Epithelial cell of proximal tubule (primary cell): ENCODE results near the gene POFUT2. TPM values are rescaled to one million over a fixed set of nuclear protein-coding genes. Genes with fewer than 3 reads are reported as not detected.

Experiments
- DNase-seq: peaks from one replicate; pipeline ENCODE4 v3.0.0-alpha.2; 2011; ENCODE audit warnings: low read depth
- H3K4me3 ChIP-seq: 2 replicates; pipeline ENCODE4 v1.5.1; 2011; ENCODE audit warnings: low read depth, mild to moderate bottlenecking, low read length
- total RNA-seq: library from RNA; depleted of rRNA; stranded (reverse); fragments of >200 nt; gene quantifications from 2 replicates; pipeline ENCODE4 v1.2.3, GENCODE V29; 2015
- TF ChIP-seq, protein P1 (sequence below): conservative IDR thresholded peaks from 2 replicates; pipeline ENCODE4 v1.5.1; 2012; ENCODE audit warnings: low read depth, mild to moderate bottlenecking, low read length

The POFUT2 gene
- total RNA-seq, 1 donor from 2014 or later: 10.4 TPM

DNA sequence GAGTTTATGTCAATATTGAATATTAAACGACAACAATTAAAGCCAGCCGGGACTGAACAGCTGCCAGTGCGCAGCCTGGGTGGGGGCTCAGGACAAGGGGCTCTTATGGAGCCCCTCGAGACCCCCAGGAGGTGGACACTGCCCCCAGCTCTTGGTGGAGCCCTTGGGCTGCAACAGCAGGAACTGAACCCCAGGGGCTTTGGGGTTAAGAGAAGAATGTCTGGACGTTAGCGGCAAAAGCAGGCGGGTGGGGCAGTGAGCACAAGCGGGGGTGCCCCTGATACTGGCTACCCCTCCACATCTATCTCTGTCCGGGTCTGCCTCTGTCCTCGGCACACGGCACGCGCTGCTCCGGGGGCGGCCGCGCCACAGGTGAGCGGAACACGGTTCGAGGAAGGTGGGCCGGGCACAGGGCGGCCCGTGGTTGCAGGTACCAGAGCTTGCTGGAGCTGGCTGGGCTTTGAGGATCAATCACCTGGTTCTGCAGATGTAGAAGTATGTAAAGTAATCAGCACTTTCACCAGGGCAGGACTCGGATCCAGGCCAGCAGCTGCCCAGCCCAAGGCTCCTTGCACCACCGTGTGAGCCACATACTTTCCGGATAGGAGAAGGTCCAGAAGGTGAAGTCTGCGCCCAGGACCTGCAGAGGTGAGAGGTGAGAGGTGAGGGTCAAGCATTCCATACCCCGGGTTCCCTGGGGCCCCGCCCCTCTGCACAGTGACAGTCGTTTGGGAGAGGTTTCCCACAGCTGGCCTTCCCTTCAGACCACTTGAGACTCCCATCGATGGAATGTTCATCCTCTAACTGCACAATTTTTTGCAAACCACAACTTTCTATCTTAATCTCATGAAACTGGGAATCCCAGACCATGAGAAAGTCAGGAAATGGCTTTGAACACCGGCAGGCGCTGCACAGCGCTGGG is 12.4 kb upstream of the POFUT2 start:
- TF ChIP-seq, protein P1, sequence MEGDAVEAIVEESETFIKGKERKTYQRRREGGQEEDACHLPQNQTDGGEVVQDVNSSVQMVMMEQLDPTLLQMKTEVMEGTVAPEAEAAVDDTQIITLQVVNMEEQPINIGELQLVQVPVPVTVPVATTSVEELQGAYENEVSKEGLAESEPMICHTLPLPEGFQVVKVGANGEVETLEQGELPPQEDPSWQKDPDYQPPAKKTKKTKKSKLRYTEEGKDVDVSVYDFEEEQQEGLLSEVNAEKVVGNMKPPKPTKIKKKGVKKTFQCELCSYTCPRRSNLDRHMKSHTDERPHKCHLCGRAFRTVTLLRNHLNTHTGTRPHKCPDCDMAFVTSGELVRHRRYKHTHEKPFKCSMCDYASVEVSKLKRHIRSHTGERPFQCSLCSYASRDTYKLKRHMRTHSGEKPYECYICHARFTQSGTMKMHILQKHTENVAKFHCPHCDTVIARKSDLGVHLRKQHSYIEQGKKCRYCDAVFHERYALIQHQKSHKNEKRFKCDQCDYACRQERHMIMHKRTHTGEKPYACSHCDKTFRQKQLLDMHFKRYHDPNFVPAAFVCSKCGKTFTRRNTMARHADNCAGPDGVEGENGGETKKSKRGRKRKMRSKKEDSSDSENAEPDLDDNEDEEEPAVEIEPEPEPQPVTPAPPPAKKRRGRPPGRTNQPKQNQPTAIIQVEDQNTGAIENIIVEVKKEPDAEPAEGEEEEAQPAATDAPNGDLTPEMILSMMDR: no peak
- no peak for DNase-seq
- no peak overlapping the region for H3K4me3 ChIP-seq

DNA sequence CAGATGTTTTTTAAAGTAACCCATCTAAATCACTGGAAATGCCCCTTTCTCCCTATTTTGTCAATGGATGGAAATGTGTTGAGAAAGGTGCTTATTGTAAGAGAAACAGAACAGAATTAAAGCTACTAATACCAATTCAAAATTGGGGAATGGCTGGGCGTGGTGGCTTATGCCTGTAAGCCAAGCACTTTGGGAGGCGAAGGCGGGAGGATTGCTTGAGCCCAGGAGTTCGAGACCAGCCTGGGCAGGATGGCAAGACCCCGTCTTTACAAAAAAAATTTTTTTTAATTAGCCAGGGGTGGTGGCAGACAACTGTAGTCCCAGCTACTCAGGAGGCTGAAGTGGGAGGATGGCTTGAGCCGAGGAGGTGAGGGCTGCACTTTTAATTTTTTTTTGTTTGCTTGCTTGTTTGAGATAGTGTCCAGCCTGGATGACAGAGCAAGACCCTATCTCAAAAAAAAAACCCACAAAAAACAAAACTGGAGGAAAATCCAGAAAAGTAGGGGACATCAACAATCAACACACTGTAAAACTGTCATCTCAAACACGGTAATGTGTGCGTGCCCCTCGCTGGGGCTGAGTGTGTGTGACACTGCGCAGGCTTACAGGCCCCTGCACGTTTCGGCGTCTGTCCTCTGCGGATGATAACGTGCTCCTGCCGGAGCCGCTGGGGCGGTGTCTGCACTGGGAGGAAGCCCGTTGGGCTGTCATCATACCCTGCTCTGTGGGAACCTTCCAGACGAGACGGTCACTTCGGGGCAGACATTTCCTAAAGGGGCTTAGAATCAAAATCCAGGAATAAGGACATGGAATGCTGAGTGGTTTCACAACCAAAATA is 11.6 kb upstream of the POFUT2 start:
- TF ChIP-seq, protein P1: no peak
- no peak for DNase-seq
- no peak overlapping the region for H3K4me3 ChIP-seq

DNA sequence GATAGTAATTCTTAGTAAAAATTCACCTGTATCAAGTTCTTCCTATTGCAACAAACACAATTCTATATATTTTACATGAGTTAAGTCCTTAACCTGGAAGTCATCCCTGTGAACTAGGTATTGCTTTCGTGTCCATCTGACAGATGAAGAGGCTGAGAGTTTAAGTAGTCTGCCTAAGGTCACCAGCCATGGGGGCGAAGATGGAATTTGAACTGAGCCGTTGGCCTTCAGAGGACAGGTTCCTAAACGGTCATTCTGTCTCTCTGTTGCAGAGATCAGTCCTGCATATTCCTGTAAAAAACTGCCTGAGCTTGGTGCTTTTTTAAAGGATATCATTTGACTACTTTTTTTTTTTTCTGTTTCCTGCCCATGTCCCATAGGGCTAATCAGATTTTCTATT is 10.2 kb upstream of the POFUT2 start:
- DNase-seq: no peak
- TF ChIP-seq, protein P1: no peak
- H3K4me3 ChIP-seq: no peak overlapping the region

DNA sequence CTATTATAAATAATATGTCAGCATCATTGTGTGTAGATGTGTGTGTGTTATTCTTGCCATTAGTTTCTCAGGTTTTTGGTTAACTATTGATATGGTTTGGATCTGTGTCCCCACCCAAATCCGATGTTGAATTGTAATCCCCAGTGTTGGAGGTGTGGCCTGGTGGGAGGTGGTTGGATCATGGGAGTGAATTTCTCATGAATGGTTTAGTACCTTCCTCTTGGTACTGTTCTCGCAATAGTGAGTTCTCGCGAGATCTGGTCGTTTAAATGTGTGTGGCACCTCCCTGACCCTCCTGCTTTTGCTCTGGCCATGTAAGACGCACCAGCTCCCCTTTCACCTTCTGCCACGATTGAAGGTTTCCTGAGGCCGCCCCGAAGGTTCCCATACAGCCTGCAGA is 9.6 kb upstream of the POFUT2 start:
- no peak for DNase-seq
- TF ChIP-seq, protein P1: no peak
- no peak overlapping the region for H3K4me3 ChIP-seq

DNA sequence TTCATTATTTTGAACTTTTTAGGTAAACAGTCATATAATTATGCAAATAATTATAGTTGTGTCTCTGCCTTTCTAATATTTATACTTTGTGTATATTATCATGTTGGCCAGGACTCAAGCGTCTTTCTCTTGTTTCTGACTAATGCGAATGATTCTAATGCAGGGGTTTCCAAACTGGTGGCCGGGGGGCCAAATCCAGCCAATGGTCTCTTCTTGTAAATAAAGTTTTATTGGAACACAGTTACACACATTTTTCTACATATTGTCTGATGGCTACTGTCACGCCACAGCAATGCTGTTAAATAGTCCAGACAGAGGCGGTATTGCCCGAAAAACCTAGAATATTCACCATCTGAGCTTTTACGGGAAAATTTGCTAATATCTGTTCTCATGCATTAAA is 8.9 kb upstream of the POFUT2 start:
- DNase-seq: no peak
- H3K4me3 ChIP-seq: no peak overlapping the region
- TF ChIP-seq, protein P1: no peak

DNA sequence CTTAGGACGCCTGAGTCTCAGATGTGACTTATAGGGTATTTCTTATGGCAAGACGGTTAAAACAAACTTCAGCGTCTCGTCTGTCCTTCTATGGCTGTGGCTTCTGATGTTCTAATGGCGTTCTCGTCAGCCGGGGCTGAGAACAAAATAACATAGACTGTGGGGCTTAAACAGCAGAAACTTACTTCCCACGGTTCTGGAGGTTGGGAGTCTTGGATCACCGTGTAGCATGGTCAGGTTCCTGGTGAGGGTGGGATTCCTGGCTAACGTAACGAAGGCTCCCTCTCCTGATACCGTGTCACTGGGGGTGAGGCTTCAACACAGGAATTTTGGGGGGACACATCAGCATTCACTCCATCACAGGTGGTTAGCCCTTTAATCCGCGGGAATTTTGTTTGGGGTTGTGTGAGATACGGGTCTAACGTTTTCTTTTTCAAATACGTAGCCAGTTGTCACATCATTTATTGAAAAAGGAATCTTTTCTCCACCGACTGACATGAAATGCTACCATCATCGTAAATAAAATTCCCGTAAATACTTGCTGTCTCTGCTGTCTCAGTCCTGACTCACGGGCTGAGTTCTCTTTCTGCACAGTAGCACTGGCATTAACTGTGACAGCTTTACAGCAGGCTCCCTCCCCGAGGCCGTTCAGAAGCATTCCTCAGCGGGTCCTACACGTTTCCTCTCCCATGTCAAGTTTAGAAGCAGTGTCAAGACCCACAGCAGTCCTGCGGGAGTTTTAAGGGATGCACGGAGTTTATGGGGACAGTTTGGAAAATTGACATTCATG is 8.1 kb upstream of the POFUT2 start:
- TF ChIP-seq, protein P1: no peak
- H3K4me3 ChIP-seq: no peak overlapping the region

More for the DNA sequence above, 8.1 kb upstream of the POFUT2 start:
- DNase-seq: no peak
